Measurements from ENCODE around the gene KCNJ12.
"Not testable (repeated sequence)": the region's sequence is repeated elsewhere in the genome, so short reads cannot be mapped to it uniquely, and the experiment has no call there.

DNA sequence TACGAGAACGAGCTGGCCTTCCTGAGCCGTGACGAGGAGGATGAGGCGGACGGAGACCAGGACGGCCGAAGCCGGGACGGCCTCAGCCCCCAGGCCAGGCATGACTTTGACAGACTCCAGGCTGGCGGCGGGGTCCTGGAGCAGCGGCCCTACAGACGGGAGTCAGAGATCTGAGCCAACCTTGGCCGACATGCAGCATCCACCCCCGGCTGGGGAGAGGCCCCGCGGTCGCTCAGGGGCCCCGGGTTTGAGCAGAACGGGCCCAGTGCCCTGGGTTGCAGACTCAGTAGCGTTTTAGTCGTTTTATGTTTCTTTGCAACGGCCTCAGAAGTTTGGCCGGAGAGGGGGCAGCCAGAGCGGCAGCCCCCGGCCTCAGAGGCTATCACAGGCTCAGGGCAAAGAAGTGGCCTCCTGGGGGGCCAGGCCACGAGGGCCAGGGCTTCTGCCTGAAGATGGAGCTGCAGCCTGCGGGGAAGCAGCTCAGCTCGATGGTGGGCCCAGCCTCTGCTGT lies 40.4 kb downstream of the KCNJ12 start:
- TF ChIP-seq LEF1 (IDR thresholded peaks at IDR 0.05; ENCODE audit: borderline replicate concordance); BHLHE40 (IDR thresholded peaks at IDR 0.05; ENCODE audit: borderline replicate concordance); SUZ12 (IDR thresholded peaks at IDR 0.05); HDGF (IDR thresholded peaks at IDR 0.05; ENCODE audit: borderline replicate concordance): not testable (repeated sequence)

All from HEK293T (cell line).